Lung microvascular endothelial cell (primary cell): ENCODE data around the gene RNF26. TPM values are rescaled to one million over a fixed set of nuclear protein-coding genes. Genes with fewer than 3 reads are reported as not detected.

ENCODE experiments used
- DNase-seq, 2 donors: peaks; one replicate each; pipeline versions ENCODE4 v3.0.0 to v3.0.0-alpha.2; 2010; ENCODE audit warnings: low read depth in 2 of 2
- total RNA-seq: library from RNA; depleted of rRNA; stranded (reverse); fragments of >200 nt; gene quantifications from 2 replicates; pipeline ENCODE4 v1.2.1, GENCODE V29; 2014

The RNF26 gene
- total RNA-seq, 1 donor from 2014 or later = 2.8 TPM

DNA sequence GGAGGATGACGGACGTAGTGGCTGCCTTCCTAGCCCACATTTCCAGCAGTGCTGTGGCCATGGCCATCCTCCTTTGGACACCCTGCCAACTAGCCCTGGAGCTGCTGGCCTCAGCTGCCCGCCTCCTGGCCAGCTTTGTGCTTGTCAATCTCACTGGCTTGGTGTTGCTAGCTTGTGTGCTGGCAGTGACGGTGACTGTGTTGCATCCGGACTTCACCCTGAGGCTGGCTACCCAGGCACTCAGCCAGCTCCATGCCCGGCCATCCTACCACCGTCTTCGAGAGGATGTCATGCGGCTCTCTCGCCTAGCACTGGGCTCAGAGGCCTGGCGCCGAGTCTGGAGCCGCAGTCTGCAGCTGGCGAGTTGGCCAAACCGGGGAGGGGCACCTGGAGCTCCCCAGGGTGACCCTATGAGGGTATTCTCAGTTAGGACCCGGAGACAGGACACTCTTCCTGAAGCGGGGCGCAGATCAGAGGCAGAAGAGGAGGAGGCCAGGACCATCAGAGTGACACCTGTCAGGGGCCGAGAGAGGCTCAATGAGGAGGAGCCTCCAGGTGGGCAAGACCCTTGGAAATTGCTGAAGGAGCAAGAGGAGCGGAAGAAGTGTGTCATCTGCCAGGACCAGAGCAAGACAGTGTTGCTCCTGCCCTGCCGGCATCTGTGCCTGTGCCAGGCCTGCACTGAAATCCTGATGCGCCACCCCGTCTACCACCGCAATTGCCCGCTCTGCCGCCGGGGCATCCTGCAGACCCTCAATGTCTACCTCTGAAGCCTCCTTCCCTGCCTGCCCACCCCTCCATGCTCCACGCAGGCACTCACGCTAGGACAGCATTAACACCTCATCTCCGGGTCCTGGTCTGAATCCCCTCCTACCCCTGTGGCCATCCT is 1.6 kb downstream of the RNF26 start:
- DNase-seq = no peak

DNA sequence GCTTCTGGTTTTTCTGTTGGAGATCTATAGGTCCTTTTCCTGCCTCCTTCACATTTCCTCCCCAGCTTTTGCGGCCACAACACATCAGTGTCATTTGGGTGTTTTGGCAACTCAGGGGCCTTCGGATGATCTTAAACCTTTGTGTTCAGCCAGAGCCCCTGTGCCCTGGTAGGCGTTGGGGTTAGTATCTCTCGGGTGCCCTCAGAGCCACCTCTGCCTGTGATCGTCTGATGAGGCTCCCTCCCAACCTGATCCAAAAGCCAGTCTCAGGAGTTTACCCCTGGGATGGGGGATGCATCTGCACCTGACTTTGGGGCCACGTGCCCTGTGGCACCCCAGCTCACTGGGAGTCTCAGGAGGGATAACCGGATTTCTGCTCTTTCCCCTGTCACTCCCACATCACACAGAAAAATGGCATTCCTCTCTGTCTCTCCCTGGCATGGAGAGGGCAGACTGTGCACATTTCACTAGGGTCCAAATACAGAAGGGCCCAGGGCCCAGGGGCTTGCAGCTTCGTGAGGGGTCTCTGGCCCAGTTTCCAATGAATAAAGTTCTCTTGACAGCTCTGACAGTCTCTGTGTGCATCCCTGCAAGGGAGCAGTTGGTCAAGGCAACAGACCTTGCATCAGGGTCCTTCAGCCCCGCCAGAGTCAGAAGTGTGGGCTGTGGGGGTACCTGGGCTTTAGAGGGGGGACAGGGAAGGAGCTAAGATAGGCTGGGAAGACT is 2.6 kb downstream of the RNF26 start:
- DNase-seq = no peak

DNA sequence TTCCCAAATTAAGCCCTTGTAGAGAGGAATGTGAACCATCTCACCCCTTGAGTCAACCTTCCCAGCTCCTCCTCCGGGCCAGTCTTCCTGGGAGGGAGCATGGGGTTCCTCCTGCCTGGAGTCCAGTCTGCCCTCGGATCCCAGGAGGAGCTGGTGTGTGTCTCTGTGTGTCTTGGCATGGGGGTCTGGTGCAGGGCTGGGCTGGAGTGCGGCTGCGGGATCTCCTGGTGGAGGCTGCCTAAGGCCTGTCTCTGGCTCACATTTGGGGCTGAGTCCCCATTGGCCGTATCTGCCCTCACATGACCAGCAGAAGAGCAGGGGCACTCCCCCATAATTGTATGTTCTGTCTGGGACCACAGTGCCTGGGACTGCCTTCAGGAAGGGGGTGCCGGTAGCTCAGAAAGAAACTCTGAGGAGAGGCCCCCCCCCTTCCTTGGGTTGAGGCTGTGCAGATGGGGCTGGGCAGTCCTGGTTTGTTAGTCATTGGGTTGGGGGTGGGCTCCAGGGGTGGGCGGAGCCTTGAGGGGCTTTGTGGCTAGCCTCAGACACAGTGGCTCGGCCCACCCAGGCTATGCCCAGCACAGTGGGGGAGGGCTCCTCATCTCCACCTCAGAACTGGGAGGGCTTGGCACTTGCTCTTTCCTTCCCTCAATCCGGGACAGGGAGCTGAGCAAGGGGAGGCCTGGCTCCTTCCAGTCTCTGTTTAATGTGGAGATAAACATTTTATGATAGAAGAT is 3.4 kb downstream of the RNF26 start:
- no peak for DNase-seq

DNA sequence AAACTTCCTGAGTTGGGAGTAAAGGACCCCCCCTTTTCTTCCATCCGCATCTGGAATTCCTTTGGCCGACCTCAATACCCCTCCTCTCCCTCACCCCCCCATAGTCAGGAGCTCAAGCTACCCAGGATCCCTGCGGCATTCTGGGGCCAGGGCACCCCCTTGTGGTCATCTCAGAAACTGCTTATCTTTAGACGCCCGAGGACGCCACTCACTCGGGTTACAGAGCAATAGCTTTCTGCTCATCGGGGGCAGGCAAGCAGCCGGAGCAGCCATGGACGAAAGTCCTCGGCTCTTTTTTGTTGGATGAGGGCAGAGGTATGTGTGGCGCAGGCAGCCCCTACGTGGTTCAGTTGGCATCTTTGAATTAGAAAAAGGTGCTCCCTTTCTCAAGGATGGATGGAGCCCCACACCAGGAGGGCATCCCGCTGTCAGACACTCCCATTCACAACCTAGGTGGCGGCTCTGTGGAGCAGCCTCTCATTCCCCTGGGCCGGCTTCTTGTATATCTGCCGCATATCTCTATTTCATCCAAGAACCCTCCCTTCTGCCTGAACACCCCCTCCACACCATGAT is 4.1 kb downstream of the RNF26 start:
- DNase-seq = peak; percentile 80 to 82

DNA sequence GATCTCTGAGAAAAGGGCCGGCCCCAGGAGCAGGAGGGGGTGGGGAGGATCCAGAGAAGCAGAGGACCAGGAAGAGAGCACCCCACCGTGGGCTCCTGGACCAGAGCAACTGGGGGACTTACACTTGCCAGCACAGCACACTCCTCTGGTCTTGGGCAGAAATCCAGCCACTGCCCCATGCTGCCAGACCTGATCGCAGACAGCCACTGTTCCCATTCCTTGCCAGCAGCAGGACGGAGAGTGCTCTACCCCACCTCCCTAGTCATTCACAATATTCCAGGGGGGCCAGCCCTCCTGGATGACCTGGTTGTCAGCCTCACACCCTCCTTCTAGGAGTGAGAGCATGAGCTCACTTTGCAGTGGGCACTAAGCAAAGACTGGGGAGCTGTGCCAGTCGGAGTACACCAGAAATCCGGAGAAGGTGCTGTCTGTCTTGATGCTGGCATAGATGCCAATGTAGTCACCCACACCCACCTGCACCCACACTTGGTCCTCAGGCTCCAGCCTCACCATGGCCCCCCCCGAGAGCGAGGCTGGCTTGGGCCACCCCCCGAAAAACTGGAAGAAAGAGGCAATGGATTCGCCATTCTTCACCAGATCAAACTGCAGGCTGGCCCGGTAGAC is 4.8 kb downstream of the RNF26 start:
- peak in 1 of 2 donors; percentile 26 for DNase-seq

DNA sequence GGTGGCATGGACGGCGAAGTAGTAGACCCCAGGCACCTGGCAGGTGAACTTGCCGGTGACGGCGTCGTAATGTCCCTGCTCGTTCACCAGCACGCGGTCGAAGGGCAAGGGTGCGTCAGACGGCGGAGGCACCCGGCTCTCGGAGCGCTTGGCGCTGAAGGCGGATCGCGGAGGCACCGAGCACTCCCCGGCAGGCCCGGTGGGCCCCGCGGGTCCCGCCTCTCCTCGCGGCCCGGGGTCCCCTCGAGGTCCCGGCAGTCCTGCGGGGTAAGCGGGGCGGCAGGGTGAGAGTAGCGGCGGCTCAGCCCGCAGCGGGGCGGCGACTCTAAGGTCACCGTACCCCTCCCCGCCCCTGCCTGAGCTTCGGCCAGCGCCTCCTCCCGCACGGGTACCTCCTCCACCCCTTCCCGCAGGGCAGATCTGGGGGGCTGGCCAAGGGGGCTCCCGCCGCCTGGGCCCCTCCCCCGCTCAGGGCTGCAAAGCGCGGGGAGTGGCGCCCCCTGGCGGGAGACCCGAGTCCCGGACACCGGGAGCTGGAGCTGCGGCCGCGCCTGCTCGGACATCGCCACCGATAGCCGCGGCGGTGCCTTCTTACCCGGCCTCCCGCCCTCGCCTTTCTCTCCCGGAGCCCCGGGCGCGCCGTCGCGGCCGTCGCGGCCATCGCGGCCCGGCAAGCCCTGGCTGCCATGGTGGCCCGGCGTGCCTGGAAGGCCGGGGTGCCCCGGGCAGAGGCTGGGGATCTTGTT is 5.4 kb downstream of the RNF26 start:
- peak; percentile 76 to 85 for DNase-seq

DNA sequence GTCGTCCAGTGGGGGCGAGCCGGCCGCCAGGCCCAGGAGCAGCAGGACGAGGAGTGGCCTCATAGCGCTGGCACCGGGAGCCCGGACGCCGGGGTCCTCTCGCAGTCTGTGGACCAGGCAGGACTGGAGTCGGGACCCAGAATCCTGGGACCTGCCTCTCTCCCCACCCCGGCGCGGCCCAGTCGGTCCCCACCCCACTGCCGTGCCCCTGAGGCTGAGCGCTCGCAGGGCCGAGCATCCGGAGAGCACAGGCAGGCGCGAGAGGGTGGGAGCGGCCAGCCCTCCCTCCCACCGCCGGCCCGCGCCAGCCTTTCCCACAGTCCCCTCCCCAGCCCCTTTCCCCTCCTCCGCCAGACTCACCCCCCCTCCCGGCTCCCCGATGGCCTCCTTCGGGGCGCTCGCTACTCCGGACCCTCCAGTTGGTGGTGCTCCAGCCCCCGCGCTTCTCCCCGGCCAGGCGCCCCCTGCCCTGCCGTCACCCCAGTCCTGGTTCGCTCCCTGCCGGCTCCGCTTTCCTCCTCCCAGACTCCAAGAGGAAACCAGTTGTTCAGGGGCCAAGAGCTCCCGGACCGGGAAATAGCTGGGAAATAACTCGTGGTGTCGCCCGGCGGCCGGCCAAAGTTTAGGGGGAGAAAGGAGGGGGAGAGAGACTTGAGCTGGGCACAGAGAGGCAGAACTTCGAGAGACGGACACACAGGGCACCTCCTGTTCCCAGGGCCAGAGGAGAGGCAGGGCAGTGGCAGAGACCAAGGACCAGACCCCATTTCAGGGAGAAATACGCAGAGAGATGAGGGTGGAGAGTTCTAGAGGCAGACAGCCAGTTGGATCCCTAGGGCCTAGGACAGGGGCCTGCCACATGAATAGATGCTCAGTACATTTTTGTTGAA is 6.3 kb downstream of the RNF26 start, which contains the start of gene C1QTNF5:
Gene C1QTNF5, minus strand, starts transcription at position 549 of the 887 bp plus-strand sequence. Its CDS starts 486 bp downstream, at position 63.
- peak; percentile 92 for DNase-seq

DNA sequence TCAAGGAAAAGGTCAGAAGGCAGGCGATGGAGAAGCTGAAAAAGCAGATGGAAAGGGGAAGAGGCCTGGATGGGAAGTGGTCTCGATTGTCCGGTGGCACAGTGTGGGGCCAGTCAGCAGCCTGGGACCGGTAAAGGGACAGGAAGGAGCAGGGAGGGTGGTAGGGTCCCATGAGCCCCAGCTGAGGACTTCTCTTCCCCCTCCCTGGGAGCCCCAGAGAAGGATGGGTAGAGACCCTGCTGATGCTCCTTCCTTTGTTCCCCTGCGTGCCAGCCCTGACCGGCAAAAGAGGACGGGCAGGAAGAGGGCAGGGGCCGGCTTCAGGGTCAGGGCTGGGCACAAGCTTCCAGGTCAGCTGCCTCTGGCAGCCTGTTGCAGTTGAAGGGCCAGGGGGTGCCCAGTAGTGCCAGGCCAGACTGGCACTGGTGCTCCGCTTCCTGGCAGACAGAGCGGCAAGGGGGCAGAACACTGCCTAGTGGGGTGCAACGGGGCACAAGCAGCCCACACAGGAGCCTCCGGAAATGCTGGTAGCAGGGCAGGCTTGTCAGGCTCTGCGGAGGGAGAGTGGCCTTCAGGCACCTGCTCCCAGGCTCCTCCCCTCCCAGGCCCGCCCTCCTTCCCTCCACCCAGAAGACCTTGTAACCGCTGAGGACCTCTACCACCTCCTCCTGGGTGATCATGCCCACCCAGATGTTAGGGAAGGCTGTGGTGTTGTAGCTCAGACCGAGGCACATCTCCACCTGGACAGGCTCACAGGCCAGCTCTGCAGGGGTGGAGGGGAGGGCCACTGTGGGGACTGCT is 7.1 kb downstream of the RNF26 start:
- DNase-seq = peak in 1 of 2 donors; percentile 61

DNA sequence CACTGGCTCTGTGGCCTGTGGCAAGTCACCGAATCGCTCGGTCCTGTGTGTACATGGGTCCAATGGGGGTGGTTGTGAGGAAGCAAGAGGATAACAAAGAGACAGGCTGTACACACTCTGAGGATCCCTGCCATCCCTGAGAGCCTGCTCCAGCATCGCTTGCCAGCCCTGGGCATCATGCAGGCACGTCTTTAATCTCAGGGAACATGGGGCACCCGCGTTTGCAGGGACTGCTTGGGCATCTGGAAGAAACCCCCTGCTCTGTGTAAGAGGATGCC is 7.6 kb downstream of the RNF26 start:
- no peak for DNase-seq

DNA sequence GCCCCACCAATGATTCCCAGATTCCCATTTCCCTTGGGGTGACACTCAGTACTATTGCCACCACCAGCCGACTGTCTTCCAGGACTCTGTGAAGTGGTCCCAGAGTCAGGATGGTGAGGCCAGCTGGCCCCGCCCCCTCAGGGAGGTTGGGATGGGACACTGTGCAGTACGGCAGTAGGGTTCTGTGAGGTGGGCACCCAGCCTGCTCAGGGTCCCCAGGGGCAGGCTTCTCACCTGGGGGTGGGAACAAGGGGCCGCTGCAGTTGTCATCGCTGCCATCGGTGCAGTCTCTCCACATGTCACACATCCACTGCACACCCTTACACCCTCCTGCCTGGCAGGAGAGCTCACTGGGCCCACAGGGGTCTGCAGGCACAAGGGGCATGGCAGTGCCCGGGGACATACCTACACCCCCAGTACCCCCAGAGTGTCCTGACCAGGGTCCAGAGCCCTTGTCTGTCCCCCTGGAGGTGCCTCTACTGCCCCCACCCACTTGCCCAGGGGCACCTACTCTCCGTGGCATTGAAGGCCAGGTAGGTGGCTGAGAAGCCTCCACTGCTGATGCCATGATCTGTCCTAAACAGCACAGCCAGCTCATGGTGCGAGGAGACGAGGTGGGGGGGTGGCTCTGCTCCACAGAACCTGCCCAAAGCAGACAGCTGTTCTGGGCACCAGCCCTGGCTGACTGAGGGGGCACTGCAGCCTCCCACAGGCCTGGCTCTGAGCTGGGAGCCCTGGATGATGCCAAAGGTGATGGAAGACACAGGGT is 8.2 kb downstream of the RNF26 start:
- no peak for DNase-seq

DNA sequence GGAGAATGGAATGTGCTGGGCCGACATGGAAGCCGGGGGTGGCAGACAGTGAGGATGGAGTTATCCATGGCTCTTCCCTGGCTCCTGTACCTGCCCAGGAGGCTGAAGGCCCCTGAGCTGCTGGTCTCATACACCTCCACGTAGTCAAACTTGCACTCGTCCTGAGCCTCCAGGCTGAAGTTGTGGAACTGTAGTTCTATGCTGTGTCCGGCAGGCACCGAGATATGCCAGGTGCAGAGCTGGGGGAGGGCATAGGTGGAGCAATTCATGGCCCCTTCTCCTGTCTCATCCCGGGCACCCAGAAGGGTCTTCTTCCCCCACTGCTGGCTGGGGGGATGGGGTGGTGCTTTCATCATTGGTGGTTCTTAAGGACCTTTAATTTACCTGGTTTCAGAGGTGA is 9.4 kb downstream of the RNF26 start:
- DNase-seq = no peak

DNA sequence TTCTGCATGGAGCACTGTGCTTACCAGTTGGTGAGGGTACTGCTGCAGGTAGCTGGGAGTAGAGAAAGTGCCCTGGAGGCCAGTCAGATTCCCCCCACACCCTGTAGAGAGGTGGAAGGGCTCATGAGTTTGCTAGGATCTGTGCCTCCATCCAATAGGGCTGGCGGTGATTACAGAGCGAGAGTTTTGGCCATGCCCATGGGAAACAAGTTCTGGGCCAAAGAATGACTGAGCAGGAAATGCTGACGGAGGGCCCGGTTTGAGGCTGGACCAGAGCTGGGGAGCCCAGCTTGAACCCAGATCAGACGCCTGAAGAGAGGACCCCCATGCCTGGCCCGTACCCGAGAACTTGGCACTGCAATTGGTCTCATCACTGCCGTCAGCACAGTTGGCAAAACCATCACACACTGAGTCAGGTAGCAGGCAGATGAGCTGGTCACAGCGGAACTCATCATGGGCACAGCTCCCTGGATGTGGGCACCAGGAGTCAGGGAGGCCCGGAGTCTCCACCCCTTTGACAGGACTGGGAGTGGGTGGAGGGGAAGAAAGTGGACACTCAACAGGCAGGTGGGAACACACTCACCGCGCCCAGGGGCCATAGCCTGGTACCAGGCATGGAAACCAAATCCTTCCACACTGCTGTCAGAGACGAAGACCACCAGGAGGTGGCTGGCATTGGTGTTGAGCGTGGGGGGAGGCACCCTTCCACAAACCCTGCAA is 10.1 kb downstream of the RNF26 start:
- DNase-seq = peak in 1 of 2 donors; percentile 57

DNA sequence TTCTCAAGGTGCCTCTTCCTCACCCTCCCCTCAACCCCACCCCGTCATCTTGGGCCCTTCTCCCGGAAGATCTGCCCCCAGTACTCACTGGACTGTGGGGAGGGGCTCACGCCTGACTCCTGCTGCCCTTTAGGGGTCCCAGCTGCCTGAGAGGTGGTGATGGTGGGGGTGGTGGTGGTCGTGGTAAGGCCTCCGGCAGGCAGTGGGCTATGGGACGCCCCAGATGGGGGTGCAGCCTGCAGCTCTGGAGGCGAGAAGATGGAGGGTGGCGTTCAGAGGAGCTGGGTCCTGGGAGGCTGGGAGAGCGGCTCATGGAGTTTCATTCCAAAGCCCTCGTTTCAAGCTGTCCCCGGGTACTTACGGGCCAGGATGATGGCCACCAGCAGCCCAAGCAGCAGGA is 11.4 kb downstream of the RNF26 start:
- no peak for DNase-seq

DNA sequence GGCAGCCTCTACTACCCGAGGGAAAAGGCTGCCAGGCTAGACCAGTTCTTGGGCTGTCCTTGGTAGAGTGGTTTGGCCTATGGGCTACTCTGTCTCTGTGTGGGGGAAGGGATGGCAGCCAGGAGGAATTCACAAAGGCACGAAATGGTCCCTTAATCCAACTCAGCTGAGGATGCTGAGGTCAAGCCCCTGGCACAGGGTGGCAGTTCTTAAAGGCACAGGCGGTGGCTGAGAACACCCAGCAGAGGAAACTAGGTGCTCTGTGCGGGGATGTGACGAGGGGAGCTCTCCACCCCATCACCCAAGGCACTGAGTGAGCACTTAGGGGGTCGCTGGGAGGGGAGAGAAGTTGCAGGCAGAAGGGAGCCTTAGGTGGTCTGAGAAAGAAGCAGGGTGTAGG is 12.3 kb downstream of the RNF26 start, which contains the start of gene MFRP:
Gene MFRP, minus strand, starts transcription at position 101 of the 400 bp plus-strand sequence. CDS start 192 bp downstream, outside the sequence.
- no peak for DNase-seq

DNA sequence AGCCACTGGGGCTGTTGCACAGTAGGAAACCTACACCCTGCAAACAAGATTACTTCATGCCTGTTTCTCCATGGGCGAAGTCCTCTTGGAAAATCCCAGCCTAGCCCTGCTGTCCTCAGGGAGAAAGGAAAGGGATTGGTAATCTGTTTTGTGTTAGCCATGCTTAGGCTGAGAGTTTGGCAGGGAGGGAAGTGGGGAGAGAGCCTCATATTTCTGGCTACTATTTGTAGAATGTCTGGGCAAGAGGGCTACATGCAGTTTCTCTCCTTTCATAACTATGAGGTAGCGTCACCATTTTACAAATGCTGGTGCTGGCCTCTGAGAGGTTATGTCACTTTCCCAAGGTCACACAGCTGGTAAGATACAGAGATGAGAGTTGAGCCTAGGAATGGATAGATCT is 12.9 kb downstream of the RNF26 start:
- no peak for DNase-seq

DNA sequence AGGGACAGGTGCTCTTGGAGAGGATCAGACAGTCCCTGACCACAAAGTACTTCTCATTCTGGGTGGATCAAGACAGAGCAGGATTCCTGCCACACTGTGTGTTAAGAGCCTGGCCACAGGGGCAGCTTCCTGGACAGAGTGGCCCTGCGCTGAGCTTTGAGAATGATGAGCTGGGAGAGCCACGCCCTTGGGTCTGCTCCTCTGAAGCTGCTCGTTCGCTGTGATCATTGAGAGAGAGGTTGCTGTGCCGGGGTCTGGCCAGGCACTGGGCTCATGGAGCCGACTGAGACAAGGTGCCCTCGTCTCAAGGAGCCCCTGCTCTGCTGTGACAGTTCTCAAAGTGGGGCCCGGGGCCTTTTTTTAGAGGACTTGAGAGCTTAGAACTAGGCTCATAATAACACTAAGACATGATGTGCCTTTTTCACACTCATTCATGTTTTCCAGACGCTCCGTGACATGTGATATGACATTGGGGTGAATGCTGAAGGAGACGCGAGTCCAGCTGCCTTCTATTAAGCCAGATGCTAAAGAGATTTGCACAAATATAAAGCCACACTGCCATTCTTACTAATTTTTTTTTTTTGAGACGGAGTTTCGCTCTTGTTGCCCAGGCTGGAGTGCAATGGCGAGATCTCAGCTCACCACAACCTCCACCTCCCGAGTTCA is 13.7 kb downstream of the RNF26 start:
- DNase-seq = no peak

DNA sequence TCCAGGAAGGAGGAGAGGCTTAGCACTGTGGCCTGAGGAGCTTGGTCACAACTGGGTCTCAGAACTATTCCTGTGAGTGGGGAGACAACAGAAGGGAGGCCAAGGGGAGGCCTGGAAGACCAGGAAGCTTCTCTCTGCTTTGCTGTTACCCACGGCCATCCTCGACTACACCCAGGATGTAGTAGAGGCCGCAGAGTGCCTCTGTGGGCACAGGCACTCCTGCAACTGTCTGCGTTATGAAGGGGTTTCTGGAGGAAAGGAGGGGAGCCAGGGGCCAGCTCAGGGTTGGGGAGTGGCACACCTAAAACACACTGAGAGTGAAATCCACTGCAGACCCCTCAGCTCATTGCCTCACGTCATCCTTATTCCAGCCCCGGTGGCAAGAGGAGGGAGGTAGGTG is 16.0 kb downstream of the RNF26 start:
- no peak for DNase-seq
